C4-2B (cell line): Measurements from ENCODE around the gene NCOA6.

Experiments used
- CTCF ChIP-seq: fragments of 450-650 bp; conservative IDR thresholded peaks from 2 replicates; pipeline ENCODE4 v1.5.1; 2017; ENCODE audit warnings: mild to moderate bottlenecking
- ZFX ChIP-seq: fragments of 450-650 bp; IDR thresholded peaks from 2 replicates; pipeline ENCODE4 v1.6.1; 2017

- no peak for TF ChIP-seq CTCF
- TF ChIP-seq ZFX = no peak
Measured at GRCh38 chr20:34798871-34799270, 26.6 kb downstream of the NCOA6 start.
